HepG2 (cell line): ENCODE results near the gene RNU6-1. TPM values are rescaled to one million over a fixed set of nuclear protein-coding genes. Genes with fewer than 3 reads are reported as not detected.

ENCODE experiments used
- ATAC-seq: fragments of 200-7000 bp; cut with Tn5 transposase; 3 replicates; pipeline ENCODE4 v1.9.1; 2020; ENCODE audit warnings: mild to moderate bottlenecking, moderate library complexity
- BruUV-seq: library from RNA; stranded (reverse); fragments of 400-500 nt; replicated peaks from 2 replicates; lab custom pipeline; 2021; lab: Mats Ljungman, UMichigan
- CTCF ChIA-PET: fragments of 300-600 bp; formaldehyde crosslinking; extraction: SDS; loops from one replicate; lab custom pipeline; 2021; ENCODE audit warnings: low total read pairs, inconsistent platforms, low intra/inter-chr PET ratio; lab: Yijun Ruan, JAX
- POLR2A ChIA-PET: fragments of 350-600 bp; sonication (Branson Sonifier 250); formaldehyde crosslinking; loops from one replicate; lab custom pipeline; 2020; ENCODE audit warnings: antibody characterized with exemption, inconsistent platforms; lab: Yijun Ruan, JAX
- DNase-seq: peaks from one replicate; pipeline ENCODE4 v3.0.0-alpha.2; 2015; ENCODE audit warnings: low spot score
- FAIRE-seq: peaks from 3 replicates; lab custom pipeline; 2011; peaks lifted over from hg19 to GRCh38; lab: Jason Lieb, UNC
- H2AFZ ChIP-seq: one replicate; pipeline ENCODE4 v1.6.1; 2011; ENCODE audit warnings: low read length, inconsistent platforms
- H3K27ac ChIP-seq: fragments of 300-600 bp; 3 replicates; pipeline ENCODE4 v1.8.0; 2011; ENCODE audit warnings: mixed run types, mild to moderate bottlenecking, mixed read lengths, low read length, inconsistent platforms; ENCODE audit not compliant: insufficient read depth; ENCODE audit errors: extremely low read length
- H3K27me3 ChIP-seq, 2 experiments: fragments of 200-600 bp in 1 of 2; 2 replicates in 1 of 2; 3 replicates in 1 of 2; pipeline versions ENCODE4 v1.6.0 to v1.8.0; 2011; ENCODE audit warnings: low read length in 2 of 2, mild to moderate bottlenecking in 2 of 2, moderate library complexity in 2 of 2, inconsistent platforms in 1 of 2; ENCODE audit not compliant: insufficient read depth in 2 of 2, control insufficient read depth in 1 of 2
- H3K36me3 ChIP-seq, 2 experiments: fragments of 200-600 bp in 1 of 2; replicated peaks in 1 of 2; 2 replicates in 1 of 2; 3 replicates in 1 of 2; pipeline versions ENCODE4 v1.5.1 to v1.8.0; 2011; ENCODE audit warnings: low read length in 2 of 2, inconsistent platforms in 1 of 2; ENCODE audit not compliant: insufficient read depth in 2 of 2, control insufficient read depth in 1 of 2
- H3K4me1 ChIP-seq: 2 replicates; pipeline ENCODE4 v1.5.1; 2012; ENCODE audit warnings: low read length, inconsistent platforms; ENCODE audit not compliant: insufficient read depth
- H3K4me2 ChIP-seq: 2 replicates; pipeline ENCODE4 v1.6.0; 2011; ENCODE audit warnings: low read depth, low read length, inconsistent platforms
- H3K4me3 ChIP-seq, 3 experiments: fragments of 200-600 bp in 1 of 3; sonication (generic), shearing (Covaris generic) in 1 of 3; replicated peaks in 1 of 3; 2 replicates each; pipeline ENCODE4 v1.5.1; 2011 to 2016; ENCODE audit warnings: low read length in 3 of 3, inconsistent platforms in 2 of 3, low read depth in 2 of 3, mild to moderate bottlenecking in 2 of 3, control low read depth in 1 of 3, mixed read lengths in 1 of 3; ENCODE audit not compliant: insufficient read depth in 1 of 3
- H3K79me2 ChIP-seq: one replicate; pipeline ENCODE4 v1.6.1; 2011; ENCODE audit warnings: low read length, inconsistent platforms; ENCODE audit not compliant: insufficient read depth
- H3K9ac ChIP-seq: 2 replicates; pipeline ENCODE4 v1.6.0; 2011; ENCODE audit warnings: mild to moderate bottlenecking, low read depth, low read length, inconsistent platforms; ENCODE audit not compliant: insufficient read depth
- H3K9me3 ChIP-seq: 2 replicates; pipeline ENCODE4 v1.5.1; 2012; ENCODE audit warnings: mild to moderate bottlenecking, low read length
- H4K20me1 ChIP-seq: 2 replicates; pipeline ENCODE4 v1.6.0; 2011; ENCODE audit warnings: inconsistent platforms, mild to moderate bottlenecking, low read length, moderate library complexity; ENCODE audit not compliant: insufficient read depth
- HOXA3 ChIP-seq: sonication (generic); formaldehyde crosslinking; IDR thresholded peaks from 2 replicates; pipeline ENCODE4 v1.5.0; 2020; ENCODE audit warnings: missing genetic modification reagents
- KDM6A ChIP-seq: IDR thresholded peaks from 2 replicates; pipeline ENCODE4 v1.6.1; 2016; ENCODE audit warnings: low read depth
- KLF6 ChIP-seq: IDR thresholded peaks from 2 replicates; pipeline ENCODE4 v1.8.0; 2016; ENCODE audit warnings: missing biosample characterization, missing genetic modification reagents
- LRRFIP1 ChIP-seq: sonication (generic); formaldehyde crosslinking; conservative IDR thresholded peaks from 2 replicates; pipeline ENCODE4 v1.4.0; 2020; ENCODE audit warnings: missing genetic modification reagents
- SOX6 ChIP-seq, 2 experiments: fragments of 450-650 bp in 1 of 2; sonication (generic) in 1 of 2; formaldehyde crosslinking in 1 of 2; IDR thresholded peaks; 2 replicates each; pipeline versions ENCODE4 v1.4.0 to v1.6.1; 2017 to 2020; ENCODE audit warnings: antibody characterized with exemption in 1 of 2, mild to moderate bottlenecking in 1 of 2, missing genetic modification reagents in 1 of 2
- STAT6 ChIP-seq: sonication (generic); formaldehyde crosslinking; IDR thresholded peaks from 2 replicates; pipeline ENCODE4 v1.4.0; 2020; ENCODE audit warnings: missing genetic modification reagents, mild to moderate bottlenecking, borderline replicate concordance
- TIGD3 ChIP-seq: sonication (generic); formaldehyde crosslinking; IDR thresholded peaks from 2 replicates; pipeline ENCODE4 v1.5.1; 2020; ENCODE audit warnings: mild to moderate bottlenecking, missing genetic modification reagents, borderline replicate concordance
- ZBTB4 ChIP-seq: sonication (generic); formaldehyde crosslinking; IDR thresholded peaks from 2 replicates; pipeline ENCODE4 v1.4.0; 2020; ENCODE audit warnings: missing genetic modification reagents, mild to moderate bottlenecking, borderline replicate concordance
- ZKSCAN1 ChIP-seq: fragments of 150-350 bp; IDR thresholded peaks from 2 replicates; pipeline ENCODE4 v1.6.1; 2014; ENCODE audit warnings: low read length
- ZSCAN12 ChIP-seq: sonication (generic); formaldehyde crosslinking; IDR thresholded peaks from 2 replicates; pipeline ENCODE4 v1.9.0; 2021; ENCODE audit warnings: mild to moderate bottlenecking, missing genetic modification reagents
- WGBS: methylation state at CpG from one replicate; pipeline ENCODE4 v1.1.6; 2017; ENCODE audit warnings: low lambda C conversion rate; 5-methylcytosine and 5-hydroxymethylcytosine counted together
- in situ Hi-C: cut with HindIII; loops from 2 replicates; pipeline ENCODE4 v1.10.0; 2017; ENCODE audit warnings: low pct_unique_long_range_greater_than_20kb; ENCODE audit not compliant: extremely low pct_ligation_motif_present
- intact Hi-C: fragments of 100-400 bp; cut with micrococcal nuclease; formaldehyde crosslinking; loops from one replicate; pipeline ENCODE4 v1.10.0; 2022; ENCODE audit not compliant: unreplicated experiment
- polyA plus RNA-seq, 8 experiments: library from polyadenylated mRNA; depleted of rRNA in 3 of 8; stranded (reverse) in 7 of 8; unstranded in 1 of 8; fragments of >200 nt; fragmentation: Illumina TruSeq in 4 of 8; extraction: Trizol in 4 of 8; gene quantifications; 2 replicates each; pipeline versions ENCODE4 v1.2.1 to v1.2.3, GENCODE V29; 2011 to 2016; ENCODE audit warnings: low read depth in 4 of 8, missing spikeins in 1 of 8, mixed read lengths in 1 of 8; ENCODE audit not compliant: insufficient read depth in 1 of 8
- total RNA-seq, 5 experiments: library from RNA; depleted of rRNA; stranded (reverse); fragments of >200 nt; fragmentation: Illumina TruSeq; extraction: Trizol; gene quantifications; 2 replicates each; pipeline ENCODE4 v1.2.3, GENCODE V29; 2016; ENCODE audit warnings: low read depth in 1 of 5

RNU6-1 gene
- total and polyA plus RNA-seq, 2 of the 13 experiments (the other 11 are each of a cell fraction or from before 2014, with no cell fraction given), result under 0.01 TPM; not detected in 1

GRCh38 chr15:67884514-67885174 lies 44.8 kb upstream of the RNU6-1 start (continued):
- peak; percentile 72 for TF ChIP-seq ZBTB4 (CRISPR knock-in tag)
- peak; percentile 86 for TF ChIP-seq KDM6A
- TF ChIP-seq, all 625 proteins: peak for 291

GRCh38 chr15:67884009-67884408 lies 44.2 kb upstream of the RNU6-1 start:
- intact Hi-C loops, result loop anchor here (1.0 to 5.0 kb wide), 4 partner anchors 31 to 169 kb away; no protein-coding TSS in a partner anchor
- FAIRE-seq, result no peak
- no peaks in the 10 kb centered on the region for H3K79me2 ChIP-seq
- no peaks in the 10 kb centered on the region for H4K20me1 ChIP-seq
- BruUV-seq, result no TSS peak
- H3K27me3 ChIP-seq, result no peaks in the 10 kb centered on the region
- DNase-seq, result no peak
- ChIA-PET CTCF (no interaction called here), POLR2A (interaction anchor here (0.9 to 3.2 kb wide), 5 partner anchors 21 to 78 kb away, joined by 3 to 24 read pairs (median 8); no protein-coding TSS in a partner anchor)
- in situ Hi-C loops, result no loop called here
- H3K9me3 ChIP-seq, result no peaks in the 10 kb centered on the region
- ATAC-seq, result no peak
- no peaks in the 10 kb centered on the region for H3K36me3 ChIP-seq
- 78% methylated on average over 6 of the region's 6 CpGs for WGBS
- H3K4me2 ChIP-seq, result peak overlapping the region; percentile 83
- H3K27ac ChIP-seq, result peak overlapping the region; percentile 81
- H3K4me3 ChIP-seq, result peak overlapping the region in 1 of 3 experiments; percentile 51; a peak in 1 of 6 replicates
- peaks cover 60% of the 10 kb centered on the region for H3K4me1 ChIP-seq
- peak overlapping the region; percentile 46 for H2AFZ ChIP-seq
- peak overlapping the region; percentile 38 for H3K9ac ChIP-seq
- TF ChIP-seq STAT6 (CRISPR knock-in tag), result 0 out of 2 replicates have a peak, but pooled peaks have one; percentile 1
- no peak for TF ChIP-seq LRRFIP1 (CRISPR knock-in tag)
- no peak for TF ChIP-seq ZSCAN12
- no peak for TF ChIP-seq HOXA3 (CRISPR knock-in tag)
- 0 out of 2 replicates have a peak, but pooled peaks have one; percentile 1 for TF ChIP-seq ZKSCAN1
- no peak for TF ChIP-seq TIGD3 (CRISPR knock-in tag)
- no peak for TF ChIP-seq SOX6 (IDR thresholded peaks at IDR 0.05)
- no peak for TF ChIP-seq SOX6 (CRISPR knock-in tag; IDR thresholded peaks at IDR 0.05)
- TF ChIP-seq KLF6, result no peak
